GM21723 (cell line): ENCODE measurements around the gene FLYWCH1.

Experiments used
- ATAC-seq: cut with Tn5 transposase; IDR thresholded peaks from one replicate; pipeline ENCODE4 v1.9.1; 2021; ENCODE audit warnings: mild to moderate bottlenecking, moderate library complexity; ENCODE audit not compliant: unreplicated experiment

FLYWCH1 gene

DNA sequence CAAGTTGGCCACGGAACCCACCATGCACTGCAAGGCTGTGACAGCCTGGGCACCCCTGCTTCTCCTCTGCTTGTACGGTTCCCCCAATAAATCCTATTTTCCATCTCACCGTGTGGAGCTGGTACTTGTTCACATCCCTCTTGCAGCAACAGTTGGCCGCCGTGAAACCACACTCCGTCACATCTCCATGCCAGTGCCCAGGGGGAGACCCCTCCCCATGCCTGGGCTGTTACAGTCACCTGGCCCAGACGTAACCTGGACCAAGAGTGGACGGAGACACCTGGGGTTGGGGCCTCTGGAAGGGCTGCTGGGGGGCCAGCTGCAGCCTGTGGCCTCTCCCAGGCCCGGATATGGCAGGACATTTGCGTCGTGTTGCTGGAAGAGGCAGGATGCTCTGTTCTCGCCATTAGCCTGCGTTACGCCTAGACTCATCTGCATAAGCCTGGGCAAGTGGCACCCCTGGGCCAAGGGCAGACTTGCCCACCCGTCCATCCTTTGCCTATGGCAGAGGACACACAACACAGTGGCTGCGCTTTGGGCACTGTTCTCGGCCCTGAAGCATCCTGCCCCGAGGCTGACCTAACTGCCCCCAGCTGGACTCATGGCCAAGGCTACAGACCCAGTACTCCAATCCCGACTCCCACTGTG is 38.1 kb downstream of the FLYWCH1 start:
- ATAC-seq: no peak

DNA sequence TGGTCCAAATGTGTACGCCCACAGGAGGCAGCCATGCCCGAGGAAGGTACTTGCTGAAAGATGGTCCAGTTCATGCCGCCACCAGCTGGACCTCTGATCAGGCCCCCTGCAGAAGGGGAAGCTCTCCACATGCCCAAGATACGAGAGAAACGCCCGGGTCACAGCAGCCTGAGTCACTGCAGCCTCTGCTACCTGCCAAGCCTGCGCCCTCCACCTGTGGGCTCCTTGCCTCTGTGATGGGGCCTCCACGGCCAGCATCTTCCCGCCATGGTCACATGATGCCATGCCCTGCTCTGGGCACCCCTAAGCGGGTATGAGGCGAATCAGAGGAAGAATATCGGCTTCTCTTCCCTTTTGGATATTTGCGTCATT is 38.6 kb downstream of the FLYWCH1 start:
- no peak for ATAC-seq

DNA sequence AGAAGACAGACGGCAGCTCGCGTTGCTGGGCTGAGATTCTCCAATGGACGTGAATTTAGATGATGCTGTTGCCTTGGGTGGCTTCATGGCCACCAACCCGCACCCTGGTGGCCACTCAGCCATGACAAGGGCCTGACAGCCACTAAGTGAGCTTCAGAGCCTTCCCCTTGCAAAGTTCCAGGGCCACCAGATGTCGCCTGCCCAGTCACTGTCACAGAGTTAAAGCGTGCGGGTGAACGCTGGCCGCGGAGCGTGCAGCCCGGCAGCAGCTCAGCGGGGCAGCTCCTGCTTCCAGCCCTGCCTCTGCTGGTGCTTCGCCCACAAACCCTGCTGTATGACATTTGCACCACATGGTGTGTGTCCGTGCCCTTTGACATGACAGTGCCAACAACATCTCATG is 39.0 kb downstream of the FLYWCH1 start:
- no peak for ATAC-seq

DNA sequence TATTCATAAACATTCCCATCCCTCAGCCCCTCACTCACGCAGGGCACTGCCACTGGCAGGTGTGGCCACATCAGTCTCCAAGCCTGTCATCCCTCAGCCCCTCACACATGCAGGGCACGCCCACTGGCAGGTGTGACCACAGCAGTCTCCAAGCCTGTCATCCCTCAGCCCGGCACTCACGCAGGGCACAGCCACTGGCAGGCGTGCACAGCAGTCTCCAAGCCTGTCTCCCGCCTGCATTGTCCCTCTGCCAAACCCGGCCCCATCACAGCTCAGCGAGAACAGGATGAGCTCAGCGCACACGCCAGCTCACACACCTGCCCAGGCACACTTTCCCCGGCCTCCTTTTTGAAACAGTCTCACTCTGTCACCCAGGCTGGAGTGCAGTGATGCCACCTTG is 40.9 kb downstream of the FLYWCH1 start:
- ATAC-seq: no peak

DNA sequence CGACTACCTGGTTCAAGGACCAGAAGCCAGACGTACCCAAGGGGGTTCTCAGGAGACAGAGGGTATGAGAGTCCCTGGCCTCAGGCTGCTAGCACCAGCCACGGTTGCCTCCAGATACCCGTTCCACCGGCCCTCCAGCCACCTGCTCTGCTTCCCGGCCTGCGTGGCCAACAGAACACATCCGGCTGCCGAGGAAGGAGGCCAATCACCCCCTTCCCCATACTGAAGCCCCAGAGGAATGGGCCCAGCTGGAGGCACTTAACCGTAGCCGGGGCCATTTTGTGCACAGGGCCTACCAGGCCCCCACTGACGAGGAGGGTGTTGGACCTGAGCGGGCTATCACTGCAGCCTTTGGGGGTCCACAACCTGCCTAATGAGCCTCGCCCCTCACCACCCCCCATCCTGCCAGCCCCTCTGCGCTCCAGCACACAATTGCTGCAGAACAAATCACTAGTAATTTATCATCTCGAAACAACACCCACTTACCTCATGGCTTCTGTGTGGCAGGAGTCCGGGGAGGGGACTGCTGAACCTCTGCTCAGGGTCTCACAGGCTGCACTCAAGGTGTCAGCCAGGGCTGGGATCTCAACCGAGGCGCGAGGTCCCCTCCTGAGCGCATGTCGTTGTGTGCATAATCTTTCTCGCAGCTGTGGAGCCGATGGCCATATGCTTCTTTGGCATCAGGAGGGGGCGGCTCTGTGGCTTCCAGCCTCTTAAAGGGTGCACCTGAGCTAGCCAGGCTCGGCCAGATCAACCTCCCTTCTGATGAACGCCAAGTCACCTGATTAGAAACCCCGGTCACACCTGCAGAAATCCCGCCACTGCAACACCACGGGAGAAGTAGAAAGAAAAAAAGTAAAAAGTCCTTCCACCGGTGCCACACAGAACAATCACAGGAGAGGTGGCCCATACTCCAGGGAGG is 42.2 kb downstream of the FLYWCH1 start:
- no peak for ATAC-seq

DNA sequence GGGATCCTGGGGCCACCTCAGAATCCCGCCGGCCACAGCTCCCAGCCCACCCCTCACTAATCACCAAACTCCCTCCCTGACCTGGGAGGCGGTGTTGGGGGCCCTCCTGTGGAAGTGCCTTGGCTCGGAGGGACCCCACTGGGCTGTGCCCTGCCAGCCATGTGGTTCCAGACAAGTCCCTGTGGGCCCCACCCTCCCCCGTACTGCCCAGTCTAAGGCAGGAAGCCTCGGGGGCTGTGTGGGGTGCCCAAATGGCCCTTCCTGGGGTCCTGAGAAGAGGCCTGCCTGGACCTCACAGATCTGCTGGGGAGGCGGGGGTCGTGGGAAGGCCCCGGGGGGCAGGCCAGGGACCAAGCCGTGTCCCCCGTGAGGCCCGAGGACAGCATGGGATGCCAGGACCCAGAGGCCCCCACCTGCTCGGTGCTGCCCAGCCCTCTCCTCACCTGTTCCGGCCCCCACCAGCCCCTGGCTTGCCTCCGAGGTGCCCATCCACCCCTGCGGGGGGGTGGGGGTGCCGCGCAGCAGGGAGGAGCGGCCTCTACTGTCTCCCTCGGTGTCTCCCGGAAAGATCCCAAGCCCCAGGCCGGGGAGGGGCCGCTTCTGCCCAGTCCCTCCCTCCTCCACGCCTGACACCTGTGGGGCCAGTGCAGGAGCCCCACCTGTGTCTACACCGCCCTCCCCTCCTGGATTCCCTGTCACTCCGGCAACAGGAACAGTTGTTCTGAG is 43.1 kb downstream of the FLYWCH1 start:
- no peak for ATAC-seq

DNA sequence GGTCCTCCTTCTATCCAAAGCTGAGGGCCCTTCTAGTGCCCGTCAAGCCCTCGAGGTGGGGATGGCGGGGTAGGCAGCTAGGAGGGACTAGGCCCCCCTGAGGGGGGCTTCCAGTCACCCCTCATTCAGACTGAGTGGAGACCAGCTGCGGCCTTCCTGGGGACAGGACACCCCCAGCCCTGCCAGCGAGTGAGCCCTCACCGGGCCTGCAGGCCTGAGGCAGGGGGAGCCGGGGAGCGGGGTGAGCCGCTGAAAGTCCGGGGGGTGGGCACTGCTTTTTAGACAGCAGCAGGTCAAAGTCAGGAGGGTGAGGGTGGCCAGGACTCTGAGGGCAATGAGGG is 43.7 kb downstream of the FLYWCH1 start:
- ATAC-seq: no peak

DNA sequence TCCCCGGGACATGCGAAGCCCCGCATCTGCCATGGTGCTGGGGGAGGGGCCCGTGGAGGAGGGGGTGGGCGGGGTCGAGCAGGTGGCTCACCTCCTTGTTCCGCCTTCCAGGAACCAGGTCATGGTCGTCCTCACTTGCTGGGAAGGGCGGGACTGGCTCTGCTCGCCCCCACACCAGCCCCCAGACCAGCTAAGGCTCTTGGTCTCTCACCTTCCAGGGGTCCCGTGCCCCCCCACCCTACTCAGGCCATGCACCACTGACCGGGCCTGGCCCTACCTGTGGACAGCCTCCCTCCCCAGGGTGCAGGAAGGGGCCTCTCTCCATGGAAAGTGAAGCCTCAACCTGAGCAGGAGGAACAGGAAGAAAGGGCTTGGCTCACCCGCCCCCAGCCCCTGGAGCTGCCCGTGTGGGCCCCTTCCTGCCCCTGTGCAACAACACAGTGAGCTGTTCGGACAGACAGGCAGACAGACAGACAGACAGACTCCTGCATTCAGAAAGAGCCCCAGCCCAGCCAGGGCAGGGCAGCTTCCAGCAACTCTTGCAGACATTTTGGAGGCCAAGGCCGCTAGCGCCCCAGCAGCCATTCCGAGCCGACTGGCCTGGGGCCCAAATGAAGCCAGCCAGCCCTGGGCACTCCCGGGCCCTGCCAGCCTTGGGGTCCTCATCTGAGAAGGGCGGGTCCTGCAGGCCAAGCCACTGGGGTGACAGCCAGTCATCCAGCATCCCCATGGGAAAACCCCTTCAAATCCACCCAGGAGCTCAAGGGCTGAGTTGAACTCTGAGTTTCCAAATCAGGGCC is 44.2 kb downstream of the FLYWCH1 start:
- no peak for ATAC-seq

DNA sequence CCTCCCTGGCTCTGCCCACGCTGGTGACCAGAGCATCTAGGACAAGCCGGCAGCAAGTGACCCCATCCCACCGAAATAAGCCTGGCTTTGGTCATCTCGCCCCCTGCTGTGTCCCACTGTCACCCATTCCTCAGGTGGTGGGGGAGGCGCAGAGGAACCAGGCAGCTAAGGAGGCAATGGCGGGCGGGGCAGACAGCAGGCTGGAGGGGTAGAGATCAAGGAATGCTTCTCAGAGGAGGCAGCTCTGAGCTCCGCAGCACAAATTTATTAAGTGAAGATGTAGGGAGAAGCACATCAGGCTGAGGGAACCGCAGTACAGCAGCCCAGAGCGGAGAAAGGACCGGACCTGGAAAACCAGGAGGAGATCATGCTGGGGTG is 44.8 kb downstream of the FLYWCH1 start:
- ATAC-seq: no peak

DNA sequence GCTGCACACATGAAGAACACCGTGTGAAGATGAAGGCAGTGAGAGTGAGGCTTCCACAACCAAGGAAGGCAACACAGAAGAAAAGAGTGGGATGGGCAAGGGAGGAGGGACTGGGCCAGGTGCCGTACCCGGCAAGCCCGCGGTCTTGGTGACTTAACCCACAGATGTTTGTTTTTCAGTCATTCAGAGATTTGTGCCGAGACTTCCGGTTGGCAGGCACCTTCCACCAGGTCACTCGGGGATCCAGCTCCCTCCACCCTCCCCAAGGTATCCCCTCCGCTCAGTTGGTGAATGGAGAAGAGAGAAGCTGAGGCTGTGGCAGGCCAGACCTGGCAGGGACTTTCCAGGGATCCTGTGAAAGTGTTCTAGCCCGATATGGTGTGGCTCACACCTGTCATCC is 47.5 kb downstream of the FLYWCH1 start:
- no peak for ATAC-seq

DNA sequence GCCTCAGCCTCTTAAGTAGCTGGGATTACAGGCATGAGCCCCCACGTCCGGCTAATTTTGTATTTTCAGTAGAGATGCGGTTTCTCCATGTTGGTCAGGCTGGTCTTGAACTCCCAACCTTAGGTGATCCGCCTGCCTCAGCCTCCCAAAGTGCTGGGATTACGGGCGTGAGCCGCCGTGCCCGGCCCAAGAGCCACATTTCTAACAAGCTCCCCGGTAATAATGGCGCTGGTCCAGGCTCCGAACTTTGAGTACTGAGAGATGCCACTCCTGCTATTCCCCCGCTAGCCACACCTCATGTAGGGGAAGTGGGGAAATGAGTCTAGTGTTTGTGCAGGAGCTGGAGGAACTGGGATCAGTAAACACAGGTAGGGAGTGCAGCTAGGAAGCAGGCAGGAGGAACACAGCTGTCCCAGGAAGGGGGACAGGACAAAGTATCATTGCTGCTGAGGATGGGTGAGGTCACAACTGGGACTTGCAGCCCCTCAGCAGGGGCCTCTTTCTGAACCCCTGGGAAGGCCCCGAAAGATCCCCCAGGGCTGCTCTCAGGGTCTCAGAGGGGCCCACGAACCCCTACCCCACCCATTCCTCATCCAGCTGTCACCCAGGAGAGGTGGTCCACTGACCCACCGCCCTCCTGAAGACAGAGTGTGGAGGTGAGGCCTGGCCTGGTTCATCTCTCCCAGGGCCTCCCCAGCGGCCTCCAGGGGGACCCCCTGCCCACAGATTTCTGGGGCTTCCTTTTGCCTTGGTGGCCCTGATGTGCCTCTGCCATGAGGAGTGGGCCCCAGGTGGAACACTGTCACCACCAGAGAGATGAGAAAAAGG is 48.7 kb downstream of the FLYWCH1 start:
- ATAC-seq: no peak

DNA sequence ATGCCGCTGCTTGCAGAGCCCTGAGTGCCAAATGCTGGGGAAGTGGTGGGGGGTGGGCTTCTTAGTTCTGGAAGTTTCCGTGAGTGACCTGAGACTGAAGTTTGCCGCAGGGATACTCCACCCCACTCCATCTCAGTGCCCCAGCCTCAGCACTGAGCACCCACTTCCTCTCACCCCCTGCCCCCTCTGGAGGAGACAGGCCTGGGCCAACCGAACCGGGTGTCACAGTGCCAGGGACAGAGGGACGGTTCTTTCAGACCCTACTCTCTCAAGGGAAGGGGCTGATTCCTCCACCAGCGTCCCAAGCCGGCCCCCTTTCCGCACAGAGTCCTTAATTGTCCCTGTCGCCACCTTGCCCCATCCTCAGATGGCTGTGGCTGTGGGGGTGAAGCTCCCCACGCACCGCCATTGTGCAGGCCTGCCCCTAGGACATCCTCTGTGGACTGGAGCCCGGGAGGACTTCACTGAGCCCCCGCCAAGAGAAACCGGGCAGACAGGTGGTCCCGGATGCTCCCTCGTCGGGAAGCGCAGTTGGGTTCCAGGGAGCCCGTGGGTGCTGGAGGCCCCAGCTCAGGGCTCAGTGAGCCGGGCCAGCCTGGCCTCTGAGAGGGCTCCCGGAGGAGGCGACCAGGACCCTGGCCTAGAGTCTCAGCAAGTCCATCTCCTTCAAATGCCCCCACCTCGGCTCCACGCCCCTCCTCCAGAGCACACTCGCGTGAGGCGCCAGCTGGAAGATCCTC is 50.8 kb downstream of the FLYWCH1 start:
- ATAC-seq: no peak

DNA sequence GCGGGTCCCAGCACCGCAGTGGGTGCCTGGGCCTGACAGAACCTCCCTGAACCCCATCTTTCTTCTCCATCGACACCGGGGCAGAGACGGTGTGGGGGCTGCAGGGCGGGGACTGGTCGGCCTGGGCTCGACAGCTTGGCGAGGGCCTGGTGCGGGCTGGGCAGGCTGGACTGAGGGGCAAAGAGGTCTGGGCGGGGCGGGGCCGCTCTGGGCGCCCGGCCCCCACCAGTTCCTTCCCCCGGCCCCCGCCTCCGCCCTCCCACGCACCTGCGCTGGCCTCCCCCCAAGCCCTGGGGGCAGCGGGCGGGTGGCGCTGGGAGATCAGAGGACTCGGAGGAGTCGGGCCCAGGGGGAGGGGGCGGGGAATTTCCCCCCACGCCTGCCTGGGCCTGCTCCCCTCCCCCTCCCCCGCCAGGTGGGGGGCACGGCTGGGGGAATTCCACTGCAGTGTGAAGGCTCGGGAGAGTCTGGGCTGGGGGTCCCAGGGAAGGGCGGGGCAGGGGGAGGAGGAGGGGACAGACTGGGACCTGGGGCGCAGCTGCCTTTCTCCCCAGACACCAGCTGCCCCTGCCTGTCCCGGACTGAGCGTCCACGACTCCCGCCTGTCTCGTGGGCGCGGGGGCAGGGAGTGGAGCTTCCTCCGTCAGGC is 51.5 kb downstream of the FLYWCH1 start:
- ATAC-seq: no peak

DNA sequence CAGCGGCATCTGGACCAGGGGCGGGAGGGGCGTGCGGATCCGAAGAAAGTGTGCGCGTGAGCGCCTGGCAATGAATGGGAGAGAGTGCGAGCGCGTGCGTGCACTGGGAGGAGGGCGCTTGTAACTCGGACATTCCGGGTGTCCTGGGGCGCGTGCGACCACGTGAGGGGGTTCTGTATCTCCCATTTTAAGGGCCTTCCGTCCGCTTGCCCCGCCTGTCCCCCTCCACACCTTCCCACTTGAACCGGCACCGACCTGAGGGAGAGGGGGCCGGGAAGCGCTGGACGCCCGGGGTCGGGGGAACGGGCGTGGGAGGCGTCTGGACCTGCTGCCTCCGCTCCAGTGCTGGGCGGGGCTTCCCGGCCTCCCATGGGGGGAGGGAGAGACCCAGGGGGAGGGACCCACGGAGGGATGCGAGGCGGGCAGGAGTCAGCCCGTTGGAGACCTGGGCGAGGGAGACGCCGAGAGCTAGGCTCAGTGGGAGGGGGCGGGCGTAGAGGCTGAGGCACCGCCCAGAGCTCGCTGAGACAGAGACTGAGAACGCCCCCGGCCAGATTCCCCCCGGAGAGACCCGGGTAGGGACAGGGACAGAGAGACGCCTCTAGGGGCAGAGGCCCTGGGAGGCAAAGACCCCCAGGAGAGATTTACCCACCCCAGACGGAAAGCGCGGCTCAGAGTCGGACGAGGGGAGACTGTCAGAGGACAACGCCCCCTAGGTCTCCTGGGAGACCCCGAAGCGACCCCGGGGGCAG is 52.2 kb downstream of the FLYWCH1 start, which contains the start of gene KREMEN2:
Gene KREMEN2, plus strand, starts transcription at position 553 of the 752 bp plus-strand sequence. CDS start 246 bp downstream, outside the sequence.
- no peak for ATAC-seq

DNA sequence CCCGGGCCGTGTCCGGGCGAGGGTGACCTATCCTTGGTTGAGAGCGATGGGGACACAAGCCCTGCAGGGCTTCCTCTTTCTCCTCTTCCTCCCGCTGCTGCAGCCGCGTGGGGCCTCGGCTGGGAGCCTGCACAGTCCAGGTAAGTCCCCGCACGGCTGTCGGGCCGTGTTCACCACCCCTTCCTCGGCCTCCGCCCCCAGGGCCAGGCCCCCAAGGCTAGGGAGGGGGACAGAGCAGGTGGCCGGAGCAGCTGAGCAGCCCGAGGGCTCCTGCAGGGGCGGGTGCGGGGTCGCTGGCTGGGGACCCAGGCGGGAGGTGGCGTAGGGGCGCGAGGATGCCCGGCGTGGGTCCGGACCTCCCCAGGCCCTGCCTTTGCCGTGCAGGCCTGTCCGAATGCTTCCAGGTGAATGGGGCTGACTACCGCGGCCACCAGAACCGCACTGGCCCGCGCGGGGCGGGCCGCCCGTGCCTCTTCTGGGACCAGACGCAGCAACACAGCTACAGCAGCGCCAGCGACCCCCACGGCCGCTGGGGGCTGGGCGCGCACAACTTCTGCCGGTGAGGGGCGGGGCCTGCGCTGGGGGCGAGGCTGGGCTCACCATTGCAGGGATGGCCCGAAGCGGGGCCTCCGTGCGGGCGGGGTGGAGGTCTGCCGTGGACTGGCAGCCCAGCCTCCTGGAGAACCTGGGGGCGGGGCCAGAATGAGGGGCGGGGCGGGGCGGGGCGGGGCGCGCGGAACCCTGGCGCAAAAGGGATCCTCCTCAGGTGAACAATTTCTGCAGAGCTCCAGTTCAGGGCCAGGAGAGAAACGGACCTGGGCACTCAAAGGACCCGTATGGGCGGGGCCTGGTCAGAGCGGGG is 53.0 kb downstream of the FLYWCH1 start:
- ATAC-seq: no peak

DNA sequence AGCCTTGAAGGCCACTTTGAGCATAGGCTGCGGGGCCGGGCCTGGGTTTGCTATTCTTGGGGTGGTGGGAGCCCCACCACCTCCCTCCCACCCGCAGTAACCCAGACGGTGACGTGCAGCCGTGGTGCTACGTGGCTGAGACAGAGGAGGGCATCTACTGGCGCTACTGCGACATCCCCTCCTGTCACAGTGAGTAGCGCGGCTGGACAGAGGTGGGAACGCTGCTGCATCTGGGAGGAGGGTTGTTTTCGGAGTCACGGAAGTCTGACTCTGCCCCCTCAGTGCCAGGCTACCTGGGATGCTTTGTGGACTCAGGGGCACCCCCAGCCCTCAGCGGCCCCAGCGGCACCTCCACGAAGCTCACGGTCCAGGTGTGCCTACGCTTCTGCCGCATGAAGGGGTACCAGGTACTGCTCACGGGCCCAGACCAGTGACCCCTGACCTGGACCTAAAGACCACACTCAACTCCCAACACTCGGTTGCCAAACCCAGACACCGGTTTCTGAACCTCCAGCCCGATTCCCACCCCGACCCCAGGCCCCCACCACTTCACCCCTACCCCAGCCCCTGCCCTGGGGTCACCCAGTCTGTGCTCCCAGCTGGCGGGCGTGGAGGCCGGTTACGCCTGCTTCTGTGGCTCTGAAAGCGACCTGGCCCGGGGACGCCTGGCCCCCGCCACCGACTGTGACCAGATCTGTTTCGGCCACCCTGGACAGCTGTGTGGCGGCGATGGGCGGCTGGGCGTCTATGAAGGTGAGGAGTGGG is 54.5 kb downstream of the FLYWCH1 start:
- no peak for ATAC-seq

DNA sequence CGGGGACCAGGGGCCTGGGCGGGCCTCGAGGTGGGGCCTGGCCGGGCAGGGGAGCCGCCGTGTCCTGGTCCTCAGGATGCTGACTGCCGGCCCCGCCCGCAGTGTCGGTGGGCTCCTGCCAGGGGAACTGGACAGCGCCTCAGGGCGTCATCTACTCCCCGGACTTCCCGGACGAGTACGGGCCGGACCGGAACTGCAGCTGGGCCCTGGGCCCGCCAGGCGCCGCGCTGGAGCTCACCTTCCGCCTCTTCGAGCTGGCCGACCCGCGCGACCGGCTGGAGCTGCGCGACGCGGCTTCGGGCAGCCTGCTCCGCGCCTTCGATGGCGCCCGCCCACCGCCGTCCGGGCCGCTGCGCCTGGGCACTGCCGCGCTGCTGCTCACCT is 55.1 kb downstream of the FLYWCH1 start:
- ATAC-seq: no peak
